ENCODE data around the gene CIPC. TPM values are rescaled to one million over a fixed set of nuclear protein-coding genes. Genes with fewer than 3 reads are reported as not detected.

The CIPC gene
- total RNA-seq, 1 donor from 2014 or later: 25.6 TPM

DNA sequence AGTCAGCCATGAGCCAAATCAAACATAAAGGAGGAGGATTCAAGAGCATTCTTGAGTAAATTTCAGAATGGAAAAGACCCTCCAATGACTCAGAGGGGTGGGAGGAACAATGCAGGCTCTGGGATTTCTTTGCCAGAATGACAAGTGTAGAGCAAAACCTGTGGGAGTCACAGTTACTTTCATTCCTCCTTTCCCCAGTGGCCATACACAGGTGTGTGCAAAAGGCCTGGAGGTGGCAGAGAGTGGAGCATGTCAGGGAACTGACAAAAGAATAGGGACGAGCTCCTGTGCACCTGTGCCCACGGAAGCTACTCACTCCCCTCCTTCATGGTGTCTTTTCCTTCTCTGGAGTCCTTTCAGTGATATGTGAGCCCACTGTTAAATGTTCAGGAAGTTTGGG, 9.4 kb upstream of the CIPC start:
- peak overlapping the region; percentile 99 for H3K27ac Mint-ChIP-seq

DNA sequence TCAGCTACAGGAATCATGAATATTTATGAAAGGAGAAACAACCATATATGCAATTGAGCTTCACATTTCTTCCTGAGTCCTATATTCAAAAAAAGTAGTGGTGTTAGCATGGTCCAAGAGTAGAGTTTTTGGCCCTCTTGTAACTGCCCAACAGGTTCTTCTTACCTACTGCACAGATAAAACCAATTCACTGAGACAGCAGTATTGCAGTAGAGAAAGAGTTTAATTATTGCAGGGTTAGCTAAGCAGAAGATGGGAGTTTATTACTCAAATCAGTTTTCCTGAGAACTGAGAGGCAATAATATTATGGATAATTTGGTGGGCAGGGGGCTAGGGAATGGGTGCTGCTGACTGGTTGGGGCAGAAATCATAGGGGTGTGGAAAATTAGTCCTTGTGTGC, 6.5 kb upstream of the CIPC start:
- Mint-ChIP-seq H3K4me1 (ENCODE audit: low read depth) (peaks cover 39% of the 10 kb centered on the region), H3K9me3 (ENCODE audit: low read depth) (peaks cover 11% of the 10 kb centered on the region), H3K4me3 (ENCODE audit: low read depth) (no peak overlapping the region), H3K27me3 (no peaks in the 10 kb centered on the region), H3K36me3 (ENCODE audit: insufficient read depth) (peaks cover 5% of the 10 kb centered on the region), H3K27ac (no peak overlapping the region)
- no peak for DNase-seq (ENCODE audit: low spot score, unreplicated experiment)
- TF ChIP-seq, protein P1, sequence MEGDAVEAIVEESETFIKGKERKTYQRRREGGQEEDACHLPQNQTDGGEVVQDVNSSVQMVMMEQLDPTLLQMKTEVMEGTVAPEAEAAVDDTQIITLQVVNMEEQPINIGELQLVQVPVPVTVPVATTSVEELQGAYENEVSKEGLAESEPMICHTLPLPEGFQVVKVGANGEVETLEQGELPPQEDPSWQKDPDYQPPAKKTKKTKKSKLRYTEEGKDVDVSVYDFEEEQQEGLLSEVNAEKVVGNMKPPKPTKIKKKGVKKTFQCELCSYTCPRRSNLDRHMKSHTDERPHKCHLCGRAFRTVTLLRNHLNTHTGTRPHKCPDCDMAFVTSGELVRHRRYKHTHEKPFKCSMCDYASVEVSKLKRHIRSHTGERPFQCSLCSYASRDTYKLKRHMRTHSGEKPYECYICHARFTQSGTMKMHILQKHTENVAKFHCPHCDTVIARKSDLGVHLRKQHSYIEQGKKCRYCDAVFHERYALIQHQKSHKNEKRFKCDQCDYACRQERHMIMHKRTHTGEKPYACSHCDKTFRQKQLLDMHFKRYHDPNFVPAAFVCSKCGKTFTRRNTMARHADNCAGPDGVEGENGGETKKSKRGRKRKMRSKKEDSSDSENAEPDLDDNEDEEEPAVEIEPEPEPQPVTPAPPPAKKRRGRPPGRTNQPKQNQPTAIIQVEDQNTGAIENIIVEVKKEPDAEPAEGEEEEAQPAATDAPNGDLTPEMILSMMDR (IDR thresholded peaks at IDR 0.05; ENCODE audit: unreplicated experiment): no peak

More for the DNA sequence above, 9.4 kb upstream of the CIPC start:
- no peak overlapping the region for H3K4me3 Mint-ChIP-seq (ENCODE audit: low read depth)
- no peaks in the 10 kb centered on the region for H3K27me3 Mint-ChIP-seq
- no peak for DNase-seq (ENCODE audit: low spot score, unreplicated experiment)
- H3K36me3 Mint-ChIP-seq (ENCODE audit: insufficient read depth): peaks cover 5% of the 10 kb centered on the region
- H3K9me3 Mint-ChIP-seq (ENCODE audit: low read depth): peaks cover 11% of the 10 kb centered on the region
- peaks cover 45% of the 10 kb centered on the region for H3K4me1 Mint-ChIP-seq (ENCODE audit: low read depth)
- TF ChIP-seq, protein P1 (IDR thresholded peaks at IDR 0.05; ENCODE audit: unreplicated experiment): no peak

DNA sequence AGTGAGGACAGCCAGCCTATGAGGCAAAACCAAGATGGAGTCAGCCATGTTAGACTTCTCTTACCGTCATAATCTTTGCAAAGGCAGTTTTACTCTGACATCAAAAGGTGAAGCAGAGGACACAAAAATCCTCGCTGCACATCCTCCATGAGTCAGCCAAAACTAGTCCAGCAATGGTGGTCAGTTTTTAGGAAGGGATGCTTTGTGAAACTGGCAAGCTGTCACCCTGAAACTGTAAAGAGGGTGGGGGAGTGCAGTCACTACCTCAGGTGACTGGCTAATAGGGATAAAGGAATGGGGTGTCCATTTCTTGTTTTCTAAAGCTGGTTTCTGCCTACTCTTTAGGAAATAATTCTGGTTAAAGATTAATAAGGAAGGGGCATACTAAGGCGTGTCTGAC, 5.4 kb upstream of the CIPC start:
- TF ChIP-seq, protein P1 (IDR thresholded peaks at IDR 0.05; ENCODE audit: unreplicated experiment): no peak
- Mint-ChIP-seq H3K27ac (no peak overlapping the region), H3K4me1 (ENCODE audit: low read depth) (peaks cover 38% of the 10 kb centered on the region), H3K9me3 (ENCODE audit: low read depth) (peaks cover 11% of the 10 kb centered on the region), H3K27me3 (no peaks in the 10 kb centered on the region), H3K4me3 (ENCODE audit: low read depth) (no peak overlapping the region), H3K36me3 (ENCODE audit: insufficient read depth) (peaks cover 5% of the 10 kb centered on the region)
- DNase-seq (ENCODE audit: low spot score, unreplicated experiment): no peak

DNA sequence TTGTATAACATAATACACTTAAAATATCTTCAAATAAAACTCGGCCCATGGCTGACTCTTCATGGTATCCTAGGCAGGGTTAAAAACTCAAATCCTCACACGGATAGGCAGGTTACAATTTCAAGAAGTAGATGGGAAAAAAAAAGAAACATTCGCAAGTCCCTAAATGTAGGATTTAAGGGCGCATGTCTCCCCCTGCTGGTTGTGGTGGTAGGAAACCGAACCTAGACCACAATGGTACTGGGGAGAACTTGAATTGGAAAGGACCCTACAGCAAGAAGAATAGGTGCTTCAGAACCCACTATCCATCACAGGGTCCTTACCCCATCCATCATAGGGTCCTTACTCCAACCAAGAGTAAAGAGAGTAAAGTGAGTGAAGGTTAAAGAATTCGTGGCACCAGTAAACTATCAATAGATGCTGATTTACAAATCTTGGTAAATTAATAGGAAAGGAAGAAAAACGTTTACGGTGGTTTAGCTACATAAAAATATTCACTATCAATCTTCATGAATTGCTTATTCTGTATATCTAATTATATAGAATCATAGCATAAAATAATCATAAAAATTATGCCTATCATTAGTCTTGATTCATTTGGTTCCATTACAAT, 3.3 kb upstream of the CIPC start:
- H3K27me3 Mint-ChIP-seq: no peaks in the 10 kb centered on the region
- peak overlapping the region; percentile 87 for H3K27ac Mint-ChIP-seq
- peaks cover 33% of the 10 kb centered on the region for H3K4me1 Mint-ChIP-seq (ENCODE audit: low read depth)
- H3K9me3 Mint-ChIP-seq (ENCODE audit: low read depth): peaks cover 10% of the 10 kb centered on the region
- peak overlapping the region; percentile 48 for H3K4me3 Mint-ChIP-seq (ENCODE audit: low read depth)
- DNase-seq (ENCODE audit: low spot score, unreplicated experiment): peak; percentile 71
- H3K36me3 Mint-ChIP-seq (ENCODE audit: insufficient read depth): peaks cover 5% of the 10 kb centered on the region
- TF ChIP-seq, protein P1 (IDR thresholded peaks at IDR 0.05; ENCODE audit: unreplicated experiment): peak; percentile 85

DNA sequence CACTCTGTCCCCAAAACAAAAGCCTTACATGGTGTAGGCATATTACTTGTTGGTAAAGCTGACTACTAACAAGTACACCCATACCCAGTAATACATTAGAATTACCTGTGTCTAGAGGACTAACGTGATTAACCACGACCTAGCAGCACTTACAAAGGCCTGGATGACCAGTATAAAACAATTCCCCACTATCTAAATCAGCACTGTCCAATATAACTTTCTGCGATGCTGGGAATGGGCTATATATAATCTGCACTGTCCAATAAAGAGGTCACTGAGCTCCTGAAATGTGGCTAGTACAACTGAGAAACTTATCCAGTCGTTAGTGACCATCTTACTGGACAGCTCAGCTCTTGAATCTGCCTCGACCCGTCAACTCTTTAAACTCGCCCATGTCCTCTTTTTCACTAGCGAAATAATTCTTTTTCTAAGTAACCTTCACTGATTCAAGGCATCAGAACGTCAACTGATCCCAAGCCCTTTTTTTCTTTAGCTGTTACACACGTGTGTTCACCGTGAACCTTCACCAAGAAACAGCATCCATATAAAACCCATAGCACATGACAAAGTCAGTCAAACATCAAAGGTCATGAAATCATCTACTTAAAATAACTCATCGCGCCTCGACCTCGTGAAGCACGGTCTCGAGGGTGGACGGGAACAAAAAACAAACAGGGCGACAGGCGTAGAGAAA, 905 bp upstream of the CIPC start:
- Mint-ChIP-seq H3K36me3 (ENCODE audit: insufficient read depth) (no peaks in the 10 kb centered on the region), H3K4me3 (ENCODE audit: low read depth) (peak overlapping the region; percentile 84), H3K4me1 (ENCODE audit: low read depth) (peaks cover 33% of the 10 kb centered on the region), H3K9me3 (ENCODE audit: low read depth) (no peaks in the 10 kb centered on the region), H3K27me3 (no peaks in the 10 kb centered on the region), H3K27ac (peak overlapping the region; percentile 94)
- TF ChIP-seq, protein P1 (IDR thresholded peaks at IDR 0.05; ENCODE audit: unreplicated experiment): no peak
- DNase-seq (ENCODE audit: low spot score, unreplicated experiment): no peak
